GM11168 (cell line): ENCODE results near the gene VSIR.

Experiments used
- in situ Hi-C: fragments of 300-500 bp; cut with MboI; formaldehyde crosslinking; loops from one replicate; pipeline ENCODE4 v1.12.0; 2022; ENCODE audit warnings: low sequenced_read_pairs; ENCODE audit not compliant: unreplicated experiment

VSIR gene

DNA sequence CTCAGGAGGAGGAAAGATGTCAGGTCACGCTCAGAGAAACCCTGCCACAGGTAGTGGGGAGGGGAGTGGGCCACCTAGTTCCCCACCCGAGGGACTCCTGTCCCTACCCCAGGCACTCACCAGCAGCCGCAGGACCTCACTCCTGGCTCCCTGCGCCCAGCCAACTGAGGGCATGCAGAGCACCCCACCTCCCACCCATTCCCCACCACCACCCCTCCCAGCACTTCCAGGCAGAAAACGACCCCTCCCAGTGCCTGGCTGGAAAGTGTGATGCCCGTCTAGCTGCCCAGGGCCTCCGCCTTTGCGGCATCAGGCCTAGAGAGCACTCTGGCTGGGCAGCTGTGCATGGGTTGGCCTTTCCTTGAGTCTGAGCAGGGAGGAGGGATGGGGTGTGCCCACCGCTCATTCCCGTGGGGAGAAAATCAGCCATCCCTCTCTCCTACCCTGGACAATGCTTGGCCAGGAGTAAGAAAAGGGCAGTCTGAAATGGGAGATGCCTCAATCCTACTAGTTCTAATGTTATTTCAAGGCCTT lies 55.1 kb downstream of the VSIR start:
- in situ Hi-C loops = loop anchor here (10.0 kb wide), 1 partner anchor 97 kb away; no protein-coding TSS in a partner anchor

DNA sequence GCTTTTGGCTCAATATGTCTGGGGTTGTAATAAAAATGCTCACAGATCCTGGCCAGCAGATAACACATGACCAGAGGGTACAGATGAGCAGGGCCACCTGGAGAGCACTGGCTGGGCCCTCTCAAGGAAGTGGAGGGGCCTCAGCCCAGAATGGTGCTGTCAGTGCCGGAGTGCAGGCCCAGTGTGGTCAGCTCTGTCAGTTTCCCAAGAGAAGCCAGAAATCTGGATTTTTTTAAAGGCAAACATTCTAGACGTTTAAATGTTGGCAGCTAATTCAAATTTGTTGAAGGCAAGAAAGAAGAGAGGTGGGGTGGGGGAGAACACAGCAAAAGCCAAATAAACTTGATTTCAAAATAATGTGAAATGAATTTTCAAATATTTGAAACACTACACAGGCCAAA lies 55.8 kb downstream of the VSIR start:
- in situ Hi-C loops = loop anchor here (10.0 kb wide), 1 partner anchor 97 kb away; no protein-coding TSS in a partner anchor

DNA sequence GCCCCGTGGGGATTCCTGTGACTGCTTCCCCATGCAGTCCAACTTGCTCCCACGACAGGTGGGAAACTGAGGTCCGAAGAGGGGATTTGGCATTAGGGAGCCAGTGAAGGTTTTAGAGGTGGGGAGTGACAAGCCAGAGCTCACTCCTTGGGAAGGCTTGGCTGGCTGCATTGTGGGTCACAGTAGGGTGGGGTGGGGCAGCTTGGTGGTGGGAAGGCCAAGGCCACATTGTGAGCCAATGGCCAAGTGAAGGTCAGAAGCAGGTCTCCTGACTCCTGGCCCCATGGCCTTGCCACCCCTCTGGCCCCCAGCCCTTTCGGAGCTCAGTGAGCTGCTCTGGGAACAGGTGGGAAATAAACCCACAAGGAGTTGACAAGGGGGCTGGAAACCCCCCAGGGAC lies 56.3 kb downstream of the VSIR start:
- in situ Hi-C loops = loop anchor here (10.0 kb wide), 1 partner anchor 98 kb away; no protein-coding TSS in a partner anchor

DNA sequence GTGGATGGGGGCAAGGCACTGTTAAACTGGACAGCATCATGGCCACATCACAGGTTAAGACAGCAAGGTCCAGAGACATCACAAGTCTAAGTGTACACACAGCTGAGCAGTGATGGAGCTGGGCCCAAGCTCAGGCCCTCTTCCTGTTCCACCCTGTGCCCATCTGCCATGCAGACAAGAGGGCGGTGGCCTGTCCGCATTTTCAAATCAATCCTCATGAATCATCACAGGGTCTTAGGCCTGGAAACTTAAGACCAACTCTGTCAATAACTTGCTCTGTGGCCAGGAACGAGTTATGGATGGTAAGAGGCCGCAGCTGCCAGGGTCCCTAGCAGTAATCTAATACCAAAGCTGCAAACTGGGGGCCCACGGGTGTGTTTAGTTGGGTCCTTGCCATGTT lies 56.9 kb downstream of the VSIR start:
- in situ Hi-C loops = loop anchor here (10.0 kb wide), 1 partner anchor 98 kb away; no protein-coding TSS in a partner anchor

DNA sequence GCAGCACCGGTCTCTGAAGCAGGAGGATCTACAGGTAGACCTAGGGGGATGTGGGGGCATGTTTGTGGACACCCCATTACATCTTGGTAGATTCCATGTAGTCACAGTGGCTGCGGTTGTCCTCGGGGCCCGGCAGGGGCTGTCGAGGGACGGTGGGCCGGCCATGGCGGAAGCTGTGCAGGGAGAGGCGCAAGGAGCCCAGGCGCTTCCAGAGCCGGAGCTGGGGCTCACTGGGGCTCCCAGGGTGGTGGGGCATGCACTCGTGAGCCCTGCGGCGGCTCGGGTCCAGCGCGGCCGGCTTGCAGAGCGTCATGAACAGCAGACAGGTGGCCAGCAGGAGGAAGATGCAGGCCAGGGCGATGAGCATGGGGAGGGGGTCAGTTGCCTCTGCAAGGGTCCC lies 57.5 kb downstream of the VSIR start:
- in situ Hi-C loops = loop anchor here (10.0 kb wide), 1 partner anchor 99 kb away; no protein-coding TSS in a partner anchor

DNA sequence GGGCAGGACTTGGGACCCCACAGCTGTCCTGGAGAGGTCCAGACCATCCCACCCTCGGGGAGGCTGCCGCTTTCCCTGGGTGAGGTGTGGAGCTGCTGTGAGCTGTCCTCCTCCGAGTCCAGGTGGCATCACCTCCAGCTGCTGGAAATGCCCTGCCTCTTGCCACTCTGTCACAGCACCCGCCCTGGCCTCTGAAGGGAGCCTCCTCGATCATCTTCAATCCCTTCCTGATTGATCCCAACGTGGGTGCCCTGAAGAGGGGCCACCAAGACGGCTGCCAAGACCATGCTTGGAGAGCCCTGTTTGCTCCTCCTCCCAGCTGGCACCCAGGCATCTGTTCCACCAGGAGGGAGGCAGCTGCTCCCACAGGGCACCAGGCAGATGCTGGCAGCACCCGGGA lies 58.3 kb downstream of the VSIR start:
- in situ Hi-C loops = loop anchor here (10.0 kb wide), 1 partner anchor 100 kb away; no protein-coding TSS in a partner anchor

DNA sequence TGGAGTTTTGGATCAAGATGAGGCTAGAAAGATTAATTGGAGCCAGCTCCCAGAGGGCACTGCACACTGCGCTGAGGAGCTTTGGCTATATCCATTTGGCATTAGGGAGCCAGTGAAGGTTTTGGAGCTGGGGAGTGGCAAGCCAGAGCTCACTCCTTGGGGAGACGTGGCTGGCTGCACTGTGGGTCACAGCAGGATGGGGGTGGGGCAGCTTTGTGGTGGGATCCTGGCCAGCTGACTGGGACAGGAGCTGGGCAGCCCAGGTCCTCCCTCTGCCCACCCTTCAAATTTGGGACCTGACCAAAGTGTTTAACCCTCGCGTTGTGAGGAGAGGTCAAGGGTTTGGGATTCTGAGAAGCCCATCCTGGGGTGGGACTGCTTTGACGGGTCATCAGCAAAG lies 58.7 kb downstream of the VSIR start:
- in situ Hi-C loops = loop anchor here (5.0 to 10.0 kb wide), 2 partner anchors 63 to 100 kb away; no protein-coding TSS in a partner anchor

DNA sequence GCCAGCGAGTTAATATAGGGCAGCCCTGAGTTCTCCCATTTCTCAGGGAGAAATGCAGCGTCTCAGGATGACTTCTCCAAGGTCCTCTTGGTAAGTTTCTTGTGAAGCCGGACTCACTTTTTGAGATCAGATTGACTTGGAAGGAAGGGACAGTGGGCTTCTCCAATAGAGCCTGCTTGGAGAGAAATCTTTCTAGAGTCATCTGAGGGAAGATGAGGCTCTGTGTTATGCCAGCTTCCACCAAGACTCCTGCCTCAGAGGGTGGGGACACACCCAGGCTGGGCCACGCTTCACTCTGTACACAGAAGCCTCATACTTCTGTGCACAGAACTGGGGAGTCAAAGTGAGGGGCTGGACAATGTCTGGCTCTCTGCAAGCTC lies 59.3 kb downstream of the VSIR start:
- in situ Hi-C loops = loop anchor here (5.0 to 10.0 kb wide), 2 partner anchors 63 to 101 kb away; no protein-coding TSS in a partner anchor

DNA sequence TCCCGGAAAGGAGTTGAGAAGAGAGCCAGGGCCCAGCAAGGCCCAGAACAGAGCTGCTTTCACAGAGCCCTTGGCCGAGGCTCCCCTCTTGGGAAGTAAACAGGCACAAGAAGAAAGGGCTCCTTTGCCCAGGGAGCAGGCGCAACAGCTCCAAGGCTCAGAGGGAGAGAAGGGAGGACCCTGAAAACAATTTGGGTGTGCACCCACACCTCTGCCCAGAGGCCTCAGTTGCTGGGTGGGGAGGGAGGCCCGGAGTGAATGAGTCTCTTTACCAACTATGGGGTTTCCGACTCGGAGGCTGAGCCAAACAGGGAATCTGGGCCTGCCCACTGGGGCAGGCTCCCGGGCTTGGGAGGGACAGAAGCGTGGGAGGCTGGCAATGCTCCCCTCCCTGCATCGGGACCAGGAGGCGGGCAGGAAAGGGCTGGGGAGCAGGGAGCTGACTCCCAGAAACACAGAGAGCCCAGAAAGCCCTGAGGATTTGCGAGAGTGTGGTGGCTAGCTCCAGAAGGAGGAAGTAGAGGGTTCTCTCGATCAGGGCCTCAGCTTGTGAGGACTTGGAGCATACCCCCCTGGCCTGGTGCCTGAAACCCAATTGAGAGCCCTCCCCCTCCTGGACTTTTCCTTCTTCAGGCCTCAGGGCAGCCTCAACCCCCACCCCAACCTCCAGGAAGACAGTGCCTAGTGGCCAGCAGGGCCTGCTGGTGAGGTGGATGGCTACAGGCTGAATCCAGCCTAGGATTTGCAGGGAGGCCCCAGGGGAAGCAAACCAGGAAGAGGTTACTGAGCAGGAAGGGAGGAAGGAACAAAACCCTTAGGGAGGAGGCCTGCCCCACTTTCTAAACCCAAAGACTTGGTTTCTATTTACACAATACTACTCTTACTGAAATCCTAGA lies 59.9 kb downstream of the VSIR start:
- in situ Hi-C loops = loop anchor here (5.0 to 10.0 kb wide), 2 partner anchors 64 to 101 kb away; no protein-coding TSS in a partner anchor

DNA sequence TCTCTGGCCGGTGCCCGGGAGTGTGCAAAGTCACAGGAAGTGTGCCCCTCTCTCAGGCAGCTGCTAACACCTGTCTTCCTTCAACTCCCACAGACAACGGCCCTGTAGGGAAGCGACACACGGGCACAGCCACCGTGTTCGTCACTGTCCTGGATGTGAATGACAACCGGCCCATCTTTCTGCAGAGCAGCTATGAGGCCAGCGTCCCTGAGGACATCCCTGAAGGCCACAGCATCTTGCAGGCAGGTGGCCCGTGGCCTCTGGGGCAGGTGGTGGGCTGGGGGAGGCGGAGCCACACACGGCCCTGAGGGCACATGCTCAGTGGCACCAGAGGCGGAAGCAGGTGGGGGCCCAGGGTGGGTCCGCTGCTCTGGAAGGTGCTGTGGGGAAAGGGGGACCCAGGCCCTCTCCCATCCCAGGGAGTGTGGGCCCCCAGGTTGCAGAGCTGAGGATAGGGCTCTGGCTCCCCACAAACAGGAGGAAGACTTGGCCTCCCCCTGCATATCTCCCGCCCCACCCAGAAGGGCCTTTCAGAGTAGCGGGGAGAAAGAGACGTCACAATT lies 60.7 kb downstream of the VSIR start:
- in situ Hi-C loops = loop anchor here (5.0 to 10.0 kb wide), 2 partner anchors 65 to 102 kb away; no protein-coding TSS in a partner anchor

DNA sequence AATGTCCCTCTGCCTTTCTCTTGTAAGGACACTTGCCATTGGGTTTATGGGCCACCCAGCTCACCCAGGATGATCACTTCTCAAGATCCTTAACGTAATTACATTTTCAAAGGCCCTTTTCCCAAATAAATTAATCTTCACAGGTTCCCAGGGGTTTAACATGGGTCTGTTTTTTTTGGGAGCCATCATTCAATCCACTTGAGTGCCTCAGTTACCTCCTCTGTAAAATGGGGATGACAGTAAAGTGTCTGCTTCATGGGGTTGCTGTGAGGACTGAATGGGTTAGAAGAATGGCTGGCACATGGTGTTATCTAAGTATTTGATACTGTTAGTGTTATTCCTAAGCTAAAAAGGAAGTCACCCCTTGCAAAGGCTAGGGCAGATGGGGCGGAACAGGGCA lies 61.1 kb downstream of the VSIR start:
- in situ Hi-C loops = loop anchor here (5.0 to 10.0 kb wide), 2 partner anchors 65 to 103 kb away; no protein-coding TSS in a partner anchor

DNA sequence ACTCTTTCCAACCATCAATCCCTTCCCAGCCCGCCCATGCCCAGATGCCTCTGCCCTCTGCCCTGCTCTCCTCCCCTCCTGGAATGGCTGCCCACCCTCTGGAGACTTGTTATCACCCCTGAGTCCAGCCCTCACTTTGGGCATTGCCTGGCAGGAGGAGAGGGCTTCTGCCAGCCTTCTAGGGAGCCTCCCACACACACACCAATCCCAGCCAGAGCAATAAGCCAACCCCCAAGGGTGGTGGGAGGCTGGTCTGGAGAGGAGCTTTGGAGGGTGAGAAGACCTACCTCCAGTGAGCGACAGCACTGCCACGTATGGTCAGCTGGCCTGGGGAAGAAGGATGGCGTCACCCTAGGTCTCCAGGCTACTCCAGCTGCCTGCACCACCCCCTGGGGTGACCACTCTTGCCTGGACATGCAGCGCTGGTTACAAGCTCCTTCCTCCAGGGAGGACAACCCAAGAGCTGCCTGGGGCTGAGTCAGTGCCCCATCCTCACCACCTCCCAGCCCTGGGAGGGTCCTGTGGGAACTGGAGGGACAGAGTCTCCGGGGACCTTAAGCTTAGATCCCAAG lies 62.2 kb downstream of the VSIR start:
- in situ Hi-C loops = loop anchor here (5.0 to 10.0 kb wide), 2 partner anchors 66 to 104 kb away; no protein-coding TSS in a partner anchor

DNA sequence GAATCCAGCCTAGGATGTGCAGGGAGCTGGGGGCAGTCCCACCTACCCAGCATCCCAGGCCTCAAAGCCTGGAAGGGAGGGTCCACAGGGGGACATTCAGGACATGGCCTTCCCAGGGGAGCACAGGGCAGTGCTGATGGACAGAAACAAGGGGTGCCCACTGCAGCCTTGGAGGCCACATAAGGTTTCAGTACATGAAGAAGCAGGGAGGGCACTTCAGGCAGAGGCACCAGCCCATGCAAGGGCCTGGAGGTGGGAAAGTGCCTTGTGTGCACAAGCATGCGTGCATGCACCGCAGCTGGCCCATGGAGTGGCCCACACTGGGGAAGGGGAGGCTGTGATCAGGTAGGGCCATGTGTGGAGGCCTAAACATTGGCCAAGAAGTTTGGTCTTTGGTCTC lies 62.8 kb downstream of the VSIR start:
- in situ Hi-C loops = loop anchor here (5.0 to 10.0 kb wide), 2 partner anchors 67 to 104 kb away; no protein-coding TSS in a partner anchor

DNA sequence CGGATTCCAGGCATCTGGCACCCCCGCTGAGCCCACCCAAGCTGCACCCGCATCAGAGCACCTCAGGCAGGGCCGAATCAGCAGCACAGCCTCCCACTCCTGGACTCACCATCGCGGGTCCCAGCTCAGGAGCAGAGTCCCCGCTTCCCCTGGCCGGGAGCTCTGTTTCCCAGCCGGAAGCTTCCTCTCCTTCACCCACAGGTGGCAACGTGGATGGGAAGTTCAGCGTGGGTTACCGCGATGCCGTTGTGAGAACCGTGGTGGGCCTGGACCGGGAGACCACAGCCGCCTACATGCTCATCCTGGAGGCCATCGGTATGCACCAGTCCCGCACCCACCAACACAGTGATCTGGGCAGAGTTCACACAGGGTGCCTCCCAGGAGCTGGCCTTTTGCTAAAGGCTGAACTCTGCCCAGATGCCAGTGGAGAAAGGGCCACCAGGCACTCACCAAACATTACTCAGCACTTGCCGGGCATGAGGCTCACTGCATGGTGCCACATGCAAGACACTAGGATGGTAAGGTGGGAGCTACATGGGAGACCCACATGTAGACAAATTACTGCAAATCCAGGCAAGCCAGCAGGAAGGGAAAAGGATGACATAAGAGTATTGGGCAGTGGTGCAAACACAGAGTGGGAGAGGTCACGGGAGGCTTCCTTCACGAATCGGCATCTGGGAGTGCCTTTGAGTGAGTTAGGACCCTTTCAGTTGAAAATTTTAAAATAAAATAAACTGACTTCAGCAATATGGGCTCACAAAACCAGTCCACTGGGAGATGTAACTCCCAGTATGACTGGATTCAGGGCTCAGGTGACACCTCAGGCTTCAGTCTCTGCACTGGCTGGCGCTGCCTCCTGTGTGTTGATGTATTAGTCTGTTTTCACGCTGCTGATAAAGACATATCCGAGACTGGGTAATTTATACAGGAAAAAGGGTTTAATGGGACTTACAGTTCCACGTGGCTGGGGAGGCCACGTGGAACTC lies 64.1 kb downstream of the VSIR start:
- in situ Hi-C loops = no loop called here

DNA sequence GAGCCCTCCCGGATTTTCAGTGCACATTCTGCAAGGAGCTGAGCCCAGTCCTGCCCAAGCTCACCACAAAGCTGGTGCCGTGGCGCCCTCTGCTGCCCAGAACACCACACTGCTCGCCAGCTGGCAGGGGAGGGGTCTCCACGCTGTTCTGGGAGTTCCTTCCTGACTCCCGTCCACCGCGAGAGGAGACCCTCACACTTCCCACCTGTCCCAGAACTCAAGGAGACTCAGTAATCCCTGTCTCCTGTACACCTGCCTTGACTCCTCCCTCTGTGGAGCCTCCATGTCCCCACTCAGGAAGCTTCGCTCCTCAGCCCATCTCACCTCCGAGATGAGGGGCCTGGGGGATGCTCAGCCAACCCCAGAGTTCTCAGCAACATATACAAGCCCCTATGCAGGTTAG lies 65.0 kb downstream of the VSIR start:
- in situ Hi-C loops = no loop called here

DNA sequence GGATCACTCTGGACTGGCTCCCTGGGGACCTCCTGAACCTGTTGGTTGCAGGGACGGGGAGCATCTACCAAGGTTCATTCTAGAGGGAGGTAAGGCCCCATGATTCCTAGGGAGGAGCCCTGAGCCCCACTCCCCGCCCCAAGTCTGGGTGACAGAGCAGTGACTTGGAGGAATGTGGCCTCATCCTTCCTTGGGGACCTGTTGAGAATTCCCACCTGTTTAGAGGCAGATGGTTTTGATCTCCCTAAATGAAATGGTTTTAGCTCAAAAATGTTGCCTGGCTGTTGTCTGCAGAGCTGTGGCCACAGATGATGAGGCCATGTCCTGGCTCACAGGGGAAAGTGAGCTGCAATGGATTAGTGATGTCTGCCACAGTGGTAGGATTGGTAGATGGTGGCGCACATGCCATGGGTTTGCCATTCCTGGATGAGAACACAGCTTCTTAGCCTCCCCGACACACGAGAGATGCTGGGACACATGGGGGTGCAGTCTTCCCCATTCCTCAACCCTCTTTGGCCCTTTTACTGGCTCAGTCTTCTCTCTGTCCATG lies 66.0 kb downstream of the VSIR start:
- in situ Hi-C loops = no loop called here

DNA sequence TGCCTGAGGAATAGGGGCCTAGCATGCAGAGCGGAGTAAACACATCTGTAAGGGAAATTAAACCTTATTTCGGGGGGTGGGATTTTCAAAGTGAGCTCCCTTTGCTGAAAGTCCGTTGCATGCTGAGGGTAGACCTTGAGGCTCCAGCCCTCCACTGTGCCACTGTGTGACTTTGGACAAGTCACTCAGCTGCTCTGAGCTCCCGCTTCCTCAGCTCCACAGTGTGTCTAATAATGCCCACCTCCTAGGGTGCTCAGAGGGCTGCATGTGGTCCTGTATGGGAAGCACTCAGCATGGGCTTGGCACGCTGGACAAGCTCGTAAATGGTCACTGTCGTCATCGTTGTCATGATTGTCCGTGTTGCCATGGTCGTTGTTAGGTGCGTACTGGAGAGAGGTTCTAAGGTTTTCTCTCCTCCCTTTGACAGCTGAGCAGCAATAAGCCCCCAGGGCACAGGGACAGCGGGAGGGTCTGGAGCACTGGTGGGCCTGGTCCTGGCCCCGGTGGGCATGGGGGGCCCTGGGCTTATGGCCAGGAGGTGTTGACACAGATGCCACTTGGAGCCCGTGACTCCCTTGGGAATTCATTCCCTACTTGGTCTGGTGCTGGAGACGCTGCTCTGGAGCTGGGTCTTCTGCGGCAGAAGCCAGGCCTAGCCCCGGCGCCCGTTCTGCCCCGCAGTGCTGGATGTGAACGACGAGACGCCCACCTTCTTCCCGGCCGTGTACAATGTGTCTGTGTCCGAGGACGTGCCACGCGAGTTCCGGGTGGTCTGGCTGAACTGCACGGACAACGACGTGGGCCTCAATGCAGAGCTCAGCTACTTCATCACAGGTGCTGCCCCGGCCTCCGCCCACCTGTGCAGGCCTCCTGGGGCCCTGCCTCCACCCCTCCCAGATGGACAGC lies 66.9 kb downstream of the VSIR start:
- in situ Hi-C loops = no loop called here

DNA sequence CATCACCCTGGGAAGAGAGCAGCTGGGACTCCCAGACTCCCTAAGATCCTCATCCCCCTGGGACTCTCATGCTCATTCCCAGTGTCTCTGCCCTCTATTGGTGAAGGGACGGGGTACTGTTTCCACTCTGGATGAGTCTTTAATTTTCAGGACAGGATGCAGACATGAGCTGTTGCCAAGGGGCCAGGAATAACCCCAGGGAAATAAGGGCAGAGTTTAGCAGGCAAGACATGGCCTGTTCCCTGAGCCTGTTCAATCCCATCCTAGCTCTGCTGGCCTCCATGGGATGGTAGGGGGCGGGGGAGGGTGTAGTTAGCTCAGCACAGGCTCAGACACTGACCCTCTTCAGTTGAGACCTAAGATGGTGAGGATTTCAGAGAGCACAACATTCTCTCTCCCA lies 67.7 kb downstream of the VSIR start:
- in situ Hi-C loops = no loop called here
